NB4 (cell line): ENCODE data around the gene ABCB8.

Experiments
- MAX ChIP-seq: IDR thresholded peaks from 2 replicates; pipeline ENCODE4 v1.6.1; 2011; ENCODE audit warnings: low read depth, low read length
- MYC ChIP-seq: IDR thresholded peaks from 2 replicates; pipeline ENCODE4 v1.6.1; 2011; ENCODE audit warnings: low read depth, low read length
- POLR2A ChIP-seq: IDR thresholded peaks from 2 replicates; pipeline ENCODE4 v1.6.1; 2011; ENCODE audit warnings: mild to moderate bottlenecking; ENCODE audit not compliant: insufficient read length; ENCODE audit errors: extremely low read depth
- TF ChIP-seq, protein P1 (sequence below): IDR thresholded peaks from one replicate; pipeline ENCODE4 v1.5.1; 2012; ENCODE audit warnings: low read depth, low read length

DNA sequence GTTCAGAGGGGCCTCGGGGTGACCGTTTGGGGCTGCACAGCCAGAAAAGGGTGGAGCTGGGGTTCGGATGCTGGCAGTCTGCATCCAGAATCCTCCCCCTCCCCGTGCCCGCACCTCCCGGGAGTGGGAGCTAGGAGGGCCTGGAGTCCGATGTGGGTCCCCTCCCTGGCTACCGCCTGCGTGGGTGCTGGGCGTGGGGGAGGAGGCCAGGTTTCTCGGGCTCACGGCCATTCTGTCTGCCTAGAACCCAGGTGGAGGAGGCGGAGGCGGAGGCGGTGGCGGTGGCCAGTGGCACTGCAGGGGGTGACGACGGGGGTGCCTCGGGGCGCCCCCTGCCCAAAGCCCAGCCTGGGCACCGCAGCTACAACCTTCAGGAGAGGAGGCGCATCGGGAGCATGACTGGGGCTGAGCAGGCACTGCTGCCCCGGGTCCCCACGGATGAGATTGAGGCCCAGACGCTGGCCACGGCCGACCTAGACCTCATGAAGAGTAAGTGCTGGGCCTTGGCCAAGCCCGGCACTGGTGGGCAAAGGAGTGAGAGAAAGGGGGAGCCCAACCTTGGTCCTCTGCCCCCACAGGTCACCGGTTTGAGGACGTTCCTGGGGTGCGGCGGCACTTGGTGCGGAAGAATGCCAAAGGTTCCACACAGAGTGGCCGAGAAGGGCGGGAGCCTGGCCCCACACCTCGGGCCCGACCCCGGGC lies 38.2 kb downstream of the ABCB8 start:
- TF ChIP-seq POLR2A = no peak
- TF ChIP-seq, protein P1, sequence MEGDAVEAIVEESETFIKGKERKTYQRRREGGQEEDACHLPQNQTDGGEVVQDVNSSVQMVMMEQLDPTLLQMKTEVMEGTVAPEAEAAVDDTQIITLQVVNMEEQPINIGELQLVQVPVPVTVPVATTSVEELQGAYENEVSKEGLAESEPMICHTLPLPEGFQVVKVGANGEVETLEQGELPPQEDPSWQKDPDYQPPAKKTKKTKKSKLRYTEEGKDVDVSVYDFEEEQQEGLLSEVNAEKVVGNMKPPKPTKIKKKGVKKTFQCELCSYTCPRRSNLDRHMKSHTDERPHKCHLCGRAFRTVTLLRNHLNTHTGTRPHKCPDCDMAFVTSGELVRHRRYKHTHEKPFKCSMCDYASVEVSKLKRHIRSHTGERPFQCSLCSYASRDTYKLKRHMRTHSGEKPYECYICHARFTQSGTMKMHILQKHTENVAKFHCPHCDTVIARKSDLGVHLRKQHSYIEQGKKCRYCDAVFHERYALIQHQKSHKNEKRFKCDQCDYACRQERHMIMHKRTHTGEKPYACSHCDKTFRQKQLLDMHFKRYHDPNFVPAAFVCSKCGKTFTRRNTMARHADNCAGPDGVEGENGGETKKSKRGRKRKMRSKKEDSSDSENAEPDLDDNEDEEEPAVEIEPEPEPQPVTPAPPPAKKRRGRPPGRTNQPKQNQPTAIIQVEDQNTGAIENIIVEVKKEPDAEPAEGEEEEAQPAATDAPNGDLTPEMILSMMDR = no peak
- no peak for TF ChIP-seq MAX
- TF ChIP-seq MYC = no peak
